Neural progenitor cell (in vitro differentiated cells): ENCODE data around the gene CREBBP. TPM values are rescaled to one million over a fixed set of nuclear protein-coding genes. Genes with fewer than 3 reads are reported as not detected.
A peak's percentile ranks its signal among the peaks of the same experiment; 100 is the strongest.

Experiments
- DNase-seq: peaks from one replicate; pipeline ENCODE4 v3.0.0-alpha.2; 2016; ENCODE audit warnings: low spot score
- H2AFZ ChIP-seq: fragments of 200-600 bp; sonication (generic); replicated peaks from 2 replicates; pipeline ENCODE4 v1.6.1; 2016; ENCODE audit warnings: antibody characterized with exemption
- H3F3A ChIP-seq: fragments of 200-600 bp; sonication (generic); 2 replicates; pipeline ENCODE4 v1.6.1; 2016; ENCODE audit warnings: antibody characterized with exemption, low read depth
- H3K27ac ChIP-seq: fragments of 200-600 bp; sonication (generic); 2 replicates; pipeline ENCODE4 v1.5.1; 2016; ENCODE audit warnings: mild to moderate bottlenecking
- H3K27me3 ChIP-seq: fragments of 200-600 bp; sonication (generic); 2 replicates; pipeline ENCODE4 v1.6.1; 2016; ENCODE audit warnings: mild to moderate bottlenecking, moderate library complexity
- H3K36me3 ChIP-seq: fragments of 200-600 bp; sonication (generic); 2 replicates; pipeline ENCODE4 v1.5.1; 2016
- H3K4me1 ChIP-seq: fragments of 200-600 bp; sonication (generic); 2 replicates; pipeline ENCODE4 v1.6.1; 2016; ENCODE audit warnings: mixed run types
- H3K4me2 ChIP-seq: fragments of 200-600 bp; sonication (generic); 2 replicates; pipeline ENCODE4 v1.6.1; 2016
- H3K4me3 ChIP-seq: fragments of 200-600 bp; sonication (generic); 2 replicates; pipeline ENCODE4 v1.5.1; 2016
- H3K79me2 ChIP-seq: fragments of 200-600 bp; sonication (generic); 2 replicates; pipeline ENCODE4 v1.6.1; 2016; ENCODE audit warnings: low read depth
- H3K9ac ChIP-seq: fragments of 200-600 bp; sonication (generic); 2 replicates; pipeline ENCODE4 v1.6.1; 2016
- H3K9me3 ChIP-seq: fragments of 200-600 bp; sonication (generic); 2 replicates; pipeline ENCODE4 v1.5.1; 2016; ENCODE audit warnings: low read depth
- H4K20me1 ChIP-seq: fragments of 200-600 bp; sonication (generic); 2 replicates; pipeline ENCODE4 v1.6.1; 2016; ENCODE audit warnings: low read depth
- H3K27ac Mint-ChIP-seq: 3 replicates; pipeline ENCODE4 v1.8.0; 2021; ENCODE audit warnings: mixed read lengths
- H3K27me3 Mint-ChIP-seq: 2 replicates; pipeline ENCODE4 v1.8.0; 2022; ENCODE audit warnings: low read depth, mild to moderate bottlenecking, inconsistent platforms, moderate library complexity, mixed read lengths; ENCODE audit not compliant: insufficient read depth
- H3K36me3 Mint-ChIP-seq: 3 replicates; pipeline ENCODE4 v1.8.0; 2021; ENCODE audit warnings: mixed read lengths
- H3K4me1 Mint-ChIP-seq: 3 replicates; pipeline ENCODE4 v1.8.0; 2021; ENCODE audit warnings: mixed read lengths
- H3K4me3 Mint-ChIP-seq: 3 replicates; pipeline ENCODE4 v1.8.0; 2021; ENCODE audit warnings: mild to moderate bottlenecking, moderate library complexity, mixed read lengths
- H3K9me3 Mint-ChIP-seq: 3 replicates; pipeline ENCODE4 v1.8.0; 2020; ENCODE audit warnings: mixed read lengths
- EZH2 ChIP-seq: fragments of 200-600 bp; sonication (generic); IDR thresholded peaks from 2 replicates; pipeline ENCODE4 v1.6.1; 2017; ENCODE audit warnings: antibody characterized with exemption, mild to moderate bottlenecking, moderate library complexity
- EZH2phosphoT487 ChIP-seq: fragments of 200-600 bp; sonication (generic); IDR thresholded peaks from 2 replicates; pipeline ENCODE4 v1.6.1; 2017; ENCODE audit warnings: antibody characterized with exemption
- total RNA-seq: library from RNA; depleted of rRNA; stranded (reverse); fragments of >200 nt; gene quantifications from 2 replicates; pipeline ENCODE4 v1.2.3, GENCODE V29; 2015; ENCODE audit warnings: low replicate concordance
- TF ChIP-seq, protein P1 (sequence below): fragments of 200-600 bp; sonication (generic); IDR thresholded peaks from 2 replicates; pipeline ENCODE4 v1.5.1; 2017; ENCODE audit warnings: antibody characterized with exemption, mild to moderate bottlenecking

The CREBBP gene
- total RNA-seq, 1 donor from 2014 or later, result 60.6 TPM

DNA sequence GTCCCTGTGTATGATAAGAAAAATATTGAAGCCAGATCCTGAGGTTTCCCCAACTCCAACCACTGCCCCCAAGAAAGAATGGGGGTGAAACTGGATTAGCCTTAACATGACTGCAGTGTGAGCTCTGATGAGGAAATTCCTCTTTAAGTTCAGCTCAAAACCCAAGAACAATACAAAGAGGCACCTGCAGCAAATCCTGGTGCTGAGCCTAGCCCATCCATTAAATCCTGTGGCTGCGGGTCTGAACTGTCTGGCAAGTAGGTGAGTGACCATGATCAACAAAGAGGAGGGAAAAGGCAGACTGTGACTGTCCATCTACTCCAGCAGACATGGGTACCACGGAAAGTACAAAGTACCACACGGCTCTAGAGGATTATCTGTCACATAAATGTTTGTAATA lies 64.2 kb downstream of the CREBBP start:
- Histone ChIP-seq H4K20me1 (peaks cover 99% of the 10 kb centered on the region), H3K9ac (no peak overlapping the region), H3K27me3 (no peaks in the 10 kb centered on the region), H3K9me3 (no peaks in the 10 kb centered on the region), H3F3A (peaks cover 16% of the 10 kb centered on the region), H3K79me2 (peaks cover 100% of the 10 kb centered on the region), H3K4me3 (no peak overlapping the region), H3K27ac (no peak overlapping the region), H2AFZ (no peak overlapping the region), H3K4me1 (peaks cover 32% of the 10 kb centered on the region), H3K36me3 (no peaks in the 10 kb centered on the region), H3K4me2 (peak overlapping the region; percentile 33)
- peak; percentile 72 for DNase-seq
- Mint-ChIP-seq H3K27me3 (no peaks in the 10 kb centered on the region), H3K27ac (peak overlapping the region; percentile 42), H3K4me3 (peak overlapping the region; percentile 64), H3K9me3 (peaks cover 9% of the 10 kb centered on the region), H3K4me1 (peaks cover 19% of the 10 kb centered on the region), H3K36me3 (peaks cover 31% of the 10 kb centered on the region)
- no peak for TF ChIP-seq EZH2
- TF ChIP-seq EZH2phosphoT487, result no peak
- TF ChIP-seq, protein P1, sequence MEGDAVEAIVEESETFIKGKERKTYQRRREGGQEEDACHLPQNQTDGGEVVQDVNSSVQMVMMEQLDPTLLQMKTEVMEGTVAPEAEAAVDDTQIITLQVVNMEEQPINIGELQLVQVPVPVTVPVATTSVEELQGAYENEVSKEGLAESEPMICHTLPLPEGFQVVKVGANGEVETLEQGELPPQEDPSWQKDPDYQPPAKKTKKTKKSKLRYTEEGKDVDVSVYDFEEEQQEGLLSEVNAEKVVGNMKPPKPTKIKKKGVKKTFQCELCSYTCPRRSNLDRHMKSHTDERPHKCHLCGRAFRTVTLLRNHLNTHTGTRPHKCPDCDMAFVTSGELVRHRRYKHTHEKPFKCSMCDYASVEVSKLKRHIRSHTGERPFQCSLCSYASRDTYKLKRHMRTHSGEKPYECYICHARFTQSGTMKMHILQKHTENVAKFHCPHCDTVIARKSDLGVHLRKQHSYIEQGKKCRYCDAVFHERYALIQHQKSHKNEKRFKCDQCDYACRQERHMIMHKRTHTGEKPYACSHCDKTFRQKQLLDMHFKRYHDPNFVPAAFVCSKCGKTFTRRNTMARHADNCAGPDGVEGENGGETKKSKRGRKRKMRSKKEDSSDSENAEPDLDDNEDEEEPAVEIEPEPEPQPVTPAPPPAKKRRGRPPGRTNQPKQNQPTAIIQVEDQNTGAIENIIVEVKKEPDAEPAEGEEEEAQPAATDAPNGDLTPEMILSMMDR, result no peak

- H3K9me3 ChIP-seq, result no peaks in the 10 kb centered on the region
- peaks cover 16% of the 10 kb centered on the region for H3F3A ChIP-seq
- no peak for DNase-seq
- TF ChIP-seq, protein P1, result no peak
- TF ChIP-seq EZH2phosphoT487 (no peak), EZH2 (no peak)
- no peak overlapping the region for H3K4me2 ChIP-seq
- no peak overlapping the region for H2AFZ ChIP-seq
- H3K4me1 ChIP-seq, result peaks cover 41% of the 10 kb centered on the region
- H3K27me3 Mint-ChIP-seq, result no peaks in the 10 kb centered on the region
- H3K9ac ChIP-seq, result no peak overlapping the region
- peaks cover 100% of the 10 kb centered on the region for H3K79me2 ChIP-seq
- H3K36me3 ChIP-seq, result peaks cover 6% of the 10 kb centered on the region
- H3K4me3 ChIP-seq, result no peak overlapping the region
- H3K9me3 Mint-ChIP-seq, result peaks cover 9% of the 10 kb centered on the region
- H3K27ac ChIP-seq, result no peak overlapping the region
- peaks cover 44% of the 10 kb centered on the region for H3K36me3 Mint-ChIP-seq
- peaks cover 22% of the 10 kb centered on the region for H3K4me1 Mint-ChIP-seq
- H4K20me1 ChIP-seq, result peaks cover 99% of the 10 kb centered on the region
- H3K27me3 ChIP-seq, result no peaks in the 10 kb centered on the region
- H3K27ac Mint-ChIP-seq, result no peak overlapping the region
- H3K4me3 Mint-ChIP-seq, result no peak overlapping the region
Measured at GRCh38 chr16:3814755-3815154, 65.8 kb downstream of the CREBBP start.

GRCh38 chr16:3812469-3813172 lies 67.9 kb downstream of the CREBBP start:
- H3K36me3 Mint-ChIP-seq, result peaks cover 40% of the 10 kb centered on the region
- Histone ChIP-seq H3K4me3 (no peak overlapping the region), H3K27ac (no peak overlapping the region), H3K79me2 (peaks cover 100% of the 10 kb centered on the region), H3K4me1 (peaks cover 40% of the 10 kb centered on the region), H3K4me2 (no peak overlapping the region), H4K20me1 (peaks cover 99% of the 10 kb centered on the region), H2AFZ (no peak overlapping the region), H3K9ac (no peak overlapping the region), H3K27me3 (no peaks in the 10 kb centered on the region), H3K9me3 (no peaks in the 10 kb centered on the region), H3F3A (peaks cover 16% of the 10 kb centered on the region), H3K36me3 (peaks cover 8% of the 10 kb centered on the region)
- H3K4me3 Mint-ChIP-seq, result no peak overlapping the region
- H3K9me3 Mint-ChIP-seq, result peaks cover 6% of the 10 kb centered on the region
- TF ChIP-seq, protein P1, result no peak
- no peak for TF ChIP-seq EZH2phosphoT487
- no peak for TF ChIP-seq EZH2
- no peak for DNase-seq
- H3K4me1 Mint-ChIP-seq, result peaks cover 34% of the 10 kb centered on the region
- no peaks in the 10 kb centered on the region for H3K27me3 Mint-ChIP-seq
- H3K27ac Mint-ChIP-seq, result no peak overlapping the region
